ENCODE measurements around the gene ZNF438.

ZNF438 gene

GRCh38 chr10:30863516-30864210, 168.0 kb downstream of the ZNF438 start:
- TF ChIP-seq CTCF (IDR thresholded peaks at IDR 0.05; ENCODE audit: low read depth, low read length, missing control alignments): no peak
- H3K4me3 ChIP-seq (ENCODE audit: low read depth, low read length): no peak overlapping the region
- in situ Hi-C loops (cut with HindIII; ENCODE audit: low sequenced_read_pairs): no loop called here
- no peak for DNase-seq (ENCODE audit: low read depth)

DNA sequence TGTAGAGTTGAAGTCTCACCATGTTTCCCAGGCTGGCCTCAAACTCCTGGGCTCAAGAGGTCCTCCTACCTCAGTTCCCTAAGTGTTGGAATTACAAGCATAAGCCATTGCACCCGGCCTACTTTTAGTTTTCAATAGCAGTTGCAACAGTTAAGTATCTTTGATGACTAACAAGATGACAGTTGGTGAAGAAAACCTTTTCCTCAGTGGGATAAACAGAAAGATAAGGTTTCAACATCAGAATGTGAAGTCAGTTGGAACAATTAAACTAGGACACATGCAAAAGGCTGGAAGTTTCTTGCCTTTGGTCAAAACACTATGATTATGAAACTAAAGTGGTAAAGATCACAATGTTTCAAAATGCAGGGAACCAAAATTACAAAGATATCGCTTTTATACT, 169.2 kb downstream of the ZNF438 start:
- DNase-seq (ENCODE audit: low read depth): no peak
- no peak overlapping the region for H3K4me3 ChIP-seq (ENCODE audit: low read depth, low read length)
- TF ChIP-seq CTCF (IDR thresholded peaks at IDR 0.05; ENCODE audit: low read depth, low read length, missing control alignments): no peak
- in situ Hi-C loops (cut with HindIII; ENCODE audit: low sequenced_read_pairs): no loop called here

- TF ChIP-seq CTCF (IDR thresholded peaks at IDR 0.05; ENCODE audit: low read depth, low read length, missing control alignments): no peak
- in situ Hi-C loops (cut with HindIII; ENCODE audit: low sequenced_read_pairs): no loop called here
- no peak for DNase-seq (ENCODE audit: low read depth)
- H3K4me3 ChIP-seq (ENCODE audit: low read depth, low read length): no peak overlapping the region
These were observed 169.7 kb downstream of the ZNF438 start for GRCh38 chr10:30861976-30862375.

- H3K4me3 ChIP-seq (ENCODE audit: low read depth, low read length): no peak overlapping the region
- no peak for TF ChIP-seq CTCF (IDR thresholded peaks at IDR 0.05; ENCODE audit: low read depth, low read length, missing control alignments)
- DNase-seq (ENCODE audit: low read depth): no peak
- in situ Hi-C loops (cut with HindIII; ENCODE audit: low sequenced_read_pairs): no loop called here
These were observed 170.4 kb downstream of the ZNF438 start for GRCh38 chr10:30861221-30861620.

- no peak for DNase-seq (ENCODE audit: low read depth)
- in situ Hi-C loops (cut with HindIII; ENCODE audit: low sequenced_read_pairs): no loop called here
- no peak for TF ChIP-seq CTCF (IDR thresholded peaks at IDR 0.05; ENCODE audit: low read depth, low read length, missing control alignments)
- H3K4me3 ChIP-seq (ENCODE audit: low read depth, low read length): no peak overlapping the region
These were observed 173.2 kb downstream of the ZNF438 start for GRCh38 chr10:30858499-30858898.

DNA sequence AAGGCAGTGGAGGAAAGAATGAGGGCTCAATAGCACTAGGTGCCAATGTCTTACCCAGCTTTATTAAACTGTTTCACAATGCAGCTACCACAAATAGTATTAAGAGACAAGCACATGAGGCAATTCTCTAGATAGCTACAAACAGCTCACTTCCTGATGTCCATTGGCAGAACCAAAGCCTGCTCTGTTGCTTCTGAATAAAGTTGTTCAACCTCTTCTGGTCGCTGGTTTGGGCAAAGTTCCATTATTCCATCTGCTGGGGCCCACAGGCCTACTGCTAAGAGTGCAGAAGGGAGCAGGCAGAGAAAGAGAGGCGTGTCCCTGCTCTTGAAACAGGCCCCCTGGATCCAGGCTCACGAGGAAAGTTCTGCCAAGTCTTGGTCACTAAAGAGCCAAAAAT, 173.9 kb downstream of the ZNF438 start:
- no peak for TF ChIP-seq CTCF (IDR thresholded peaks at IDR 0.05; ENCODE audit: low read depth, low read length, missing control alignments)
- no peak for DNase-seq (ENCODE audit: low read depth)
- in situ Hi-C loops (cut with HindIII; ENCODE audit: low sequenced_read_pairs): no loop called here
- no peak overlapping the region for H3K4me3 ChIP-seq (ENCODE audit: low read depth, low read length)

Measured in astrocyte of the cerebellum (primary cell).